OCI-LY7 (cell line): ENCODE data around the gene AHCY.

Experiments
- EZH2phosphoT487 ChIP-seq: fragments of 200-600 bp; sonication (generic); IDR thresholded peaks from 2 replicates; pipeline ENCODE4 v1.6.1; 2018; ENCODE audit warnings: low read depth, borderline replicate concordance, mild to moderate bottlenecking, mixed run types, antibody characterized with exemption, low read length, moderate library complexity, mixed read lengths
- TF ChIP-seq, protein P1 (sequence below): fragments of 200-600 bp; sonication (generic); conservative IDR thresholded peaks from 2 replicates; pipeline ENCODE4 v1.5.1; 2014; ENCODE audit warnings: mild to moderate bottlenecking, antibody characterized with exemption, low read length, moderate library complexity, mixed read lengths

DNA sequence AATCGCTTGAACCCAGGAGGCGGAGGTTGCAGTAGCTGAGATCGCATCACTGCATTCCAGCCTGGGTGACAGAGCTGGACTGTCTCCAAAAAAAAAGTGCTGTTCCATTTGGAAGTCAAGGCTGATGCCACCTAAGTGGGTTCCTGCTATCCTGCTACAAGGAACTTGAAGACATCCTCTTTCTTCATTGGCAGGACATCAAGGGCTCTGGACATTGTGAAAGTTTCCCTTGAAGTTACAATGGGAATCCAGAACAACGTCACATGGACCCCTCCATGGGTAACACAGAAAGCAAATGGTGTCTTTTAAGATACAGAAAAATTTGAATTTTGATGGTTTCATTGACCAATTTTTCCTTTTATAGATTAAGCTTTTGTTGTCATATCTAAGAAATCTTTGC lies 44.4 kb upstream of the AHCY start:
- TF ChIP-seq, protein P1, sequence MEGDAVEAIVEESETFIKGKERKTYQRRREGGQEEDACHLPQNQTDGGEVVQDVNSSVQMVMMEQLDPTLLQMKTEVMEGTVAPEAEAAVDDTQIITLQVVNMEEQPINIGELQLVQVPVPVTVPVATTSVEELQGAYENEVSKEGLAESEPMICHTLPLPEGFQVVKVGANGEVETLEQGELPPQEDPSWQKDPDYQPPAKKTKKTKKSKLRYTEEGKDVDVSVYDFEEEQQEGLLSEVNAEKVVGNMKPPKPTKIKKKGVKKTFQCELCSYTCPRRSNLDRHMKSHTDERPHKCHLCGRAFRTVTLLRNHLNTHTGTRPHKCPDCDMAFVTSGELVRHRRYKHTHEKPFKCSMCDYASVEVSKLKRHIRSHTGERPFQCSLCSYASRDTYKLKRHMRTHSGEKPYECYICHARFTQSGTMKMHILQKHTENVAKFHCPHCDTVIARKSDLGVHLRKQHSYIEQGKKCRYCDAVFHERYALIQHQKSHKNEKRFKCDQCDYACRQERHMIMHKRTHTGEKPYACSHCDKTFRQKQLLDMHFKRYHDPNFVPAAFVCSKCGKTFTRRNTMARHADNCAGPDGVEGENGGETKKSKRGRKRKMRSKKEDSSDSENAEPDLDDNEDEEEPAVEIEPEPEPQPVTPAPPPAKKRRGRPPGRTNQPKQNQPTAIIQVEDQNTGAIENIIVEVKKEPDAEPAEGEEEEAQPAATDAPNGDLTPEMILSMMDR: no peak
- no peak for TF ChIP-seq EZH2phosphoT487
